K562 (cell line): ENCODE measurements around the gene HSD11B1. TPM values are rescaled to one million over a fixed set of nuclear protein-coding genes. Genes with fewer than 3 reads are reported as not detected.

ENCODE experiments used
- ATAC-seq: fragments of 200-7000 bp; cut with Tn5 transposase; 3 replicates; pipeline ENCODE4 v1.9.1; 2020; ENCODE audit warnings: moderate library complexity
- BruUV-seq: library from RNA; stranded (reverse); fragments of 400-500 nt; replicated peaks from 2 replicates; lab custom pipeline; 2021; lab: Mats Ljungman, UMichigan
- CTCF ChIA-PET: fragments of 300-600 bp; formaldehyde crosslinking; extraction: SDS; loops from one replicate; lab custom pipeline; 2021; ENCODE audit warnings: low intra/inter-chr PET ratio; lab: Yijun Ruan, JAX
- POLR2A ChIA-PET: fragments of 300-600, 350-650 bp; sonication (Branson Sonifier 250); formaldehyde crosslinking; extraction: SDS; loops from one replicate; lab custom pipeline; 2021; ENCODE audit warnings: antibody characterized with exemption, inconsistent platforms; lab: Yijun Ruan, JAX
- DNase-seq, 4 experiments: peaks; one replicate each; pipeline versions ENCODE4 v3.0.0 to v3.0.0-alpha.2; 2011 to 2018; ENCODE audit warnings: low spot score in 3 of 4, mixed read lengths in 3 of 4; ENCODE audit errors: extremely low read depth in 1 of 4
- FAIRE-seq: peaks from 2 replicates; lab custom pipeline; 2011; peaks lifted over from hg19 to GRCh38; lab: Jason Lieb, UNC
- H2AFZ ChIP-seq: 2 replicates; pipeline ENCODE4 v1.6.0; 2011; ENCODE audit warnings: low read depth, low read length, control low read depth, inconsistent platforms
- H3K27ac ChIP-seq: fragments of 200-600 bp; 3 replicates; pipeline ENCODE4 v1.8.0; 2011; ENCODE audit warnings: low read depth, mild to moderate bottlenecking, control low read depth, inconsistent platforms, low read length, moderate library complexity, mixed read lengths; ENCODE audit errors: extremely low read depth
- H3K27me3 ChIP-seq, 2 experiments: fragments of 300-600 bp in 1 of 2; 2 replicates in 1 of 2; 3 replicates in 1 of 2; pipeline versions ENCODE4 v1.6.0 to v1.8.0; 2011; ENCODE audit warnings: inconsistent platforms in 2 of 2, low read length in 2 of 2, mild to moderate bottlenecking in 1 of 2, mixed read lengths in 1 of 2, moderate library complexity in 1 of 2; ENCODE audit not compliant: control insufficient read depth in 2 of 2, insufficient read depth in 2 of 2
- H3K36me3 ChIP-seq: fragments of 300-600 bp; 3 replicates; pipeline ENCODE4 v1.8.0; 2011; ENCODE audit warnings: mild to moderate bottlenecking, low read length, inconsistent platforms; ENCODE audit not compliant: control insufficient read depth, insufficient read depth
- H3K4me1 ChIP-seq, 2 experiments: fragments of 200-600 bp in 1 of 2; replicated peaks in 1 of 2; 2 replicates in 1 of 2; 3 replicates in 1 of 2; pipeline versions ENCODE4 v1.5.1 to v1.8.0; 2011; ENCODE audit warnings: inconsistent platforms in 2 of 2, low read length in 2 of 2, mild to moderate bottlenecking in 1 of 2, mixed read lengths in 1 of 2, moderate library complexity in 1 of 2; ENCODE audit not compliant: control insufficient read depth in 2 of 2, insufficient read depth in 2 of 2
- H3K4me2 ChIP-seq: 2 replicates; pipeline ENCODE4 v1.6.1; 2011; ENCODE audit warnings: low read length, control low read depth, inconsistent platforms, mixed read lengths; ENCODE audit not compliant: insufficient read depth
- H3K4me3 ChIP-seq: fragments of 200-600 bp; sonication (generic), shearing (Covaris generic); 2 replicates; pipeline ENCODE4 v1.5.1; 2016; ENCODE audit warnings: control low read depth, inconsistent platforms
- H3K79me2 ChIP-seq: fragments of 200-600 bp; 3 replicates; pipeline ENCODE4 v1.8.0; 2011; ENCODE audit warnings: low read length, inconsistent platforms; ENCODE audit not compliant: control insufficient read depth, insufficient read depth
- H3K9ac ChIP-seq, 2 experiments: 2 replicates each; pipeline versions ENCODE4 v1.6.0 to v1.6.1; 2011; ENCODE audit warnings: low read depth in 2 of 2, low read length in 2 of 2, control low read depth in 1 of 2, inconsistent platforms in 1 of 2, mild to moderate bottlenecking in 1 of 2, mixed read lengths in 1 of 2; ENCODE audit not compliant: insufficient read depth in 1 of 2
- H3K9me1 ChIP-seq: one replicate; pipeline ENCODE4 v1.6.0; 2011; ENCODE audit warnings: inconsistent platforms, mild to moderate bottlenecking, low read length, moderate library complexity; ENCODE audit not compliant: control insufficient read depth, insufficient read depth
- H3K9me3 ChIP-seq: replicated peaks from 2 replicates; pipeline ENCODE4 v1.5.1; 2011; ENCODE audit warnings: low read depth, low read length, inconsistent platforms; ENCODE audit not compliant: control insufficient read depth, insufficient read depth
- H4K20me1 ChIP-seq: replicated peaks from 2 replicates; pipeline ENCODE4 v1.6.1; 2011; ENCODE audit warnings: low read length, inconsistent platforms, mixed read lengths; ENCODE audit not compliant: control insufficient read depth, insufficient read depth
- FOXJ2 ChIP-seq: fragments of 200-800 bp; sonication (Bioruptor generic); IDR thresholded peaks from 2 replicates; pipeline ENCODE4 v1.6.1; 2016; ENCODE audit warnings: missing genetic modification characterization, missing compliant biosample characterization
- MAFG ChIP-seq: fragments of 450-650 bp; conservative IDR thresholded peaks from 2 replicates; pipeline ENCODE4 v1.6.1; 2016; ENCODE audit warnings: missing genetic modification characterization, missing compliant biosample characterization
- NCOA4 ChIP-seq: fragments of 450-650 bp; IDR thresholded peaks from 2 replicates; pipeline ENCODE4 v1.6.1; 2018; ENCODE audit warnings: mild to moderate bottlenecking; ENCODE audit not compliant: partially characterized antibody
- PATZ1 ChIP-seq: fragments of 250-450 bp; sonication (Bioruptor Pico); IDR thresholded peaks from 2 replicates; pipeline ENCODE4 v1.5.0; 2020; ENCODE audit warnings: mild to moderate bottlenecking, borderline replicate concordance
- SRF ChIP-seq, 2 experiments: fragments of 250-450, 450-650 bp in 1 of 2; sonication (Bioruptor Pico) in 1 of 2; sonication (generic) in 1 of 2; formaldehyde crosslinking; IDR thresholded peaks; 2 replicates each; pipeline versions ENCODE4 v1.5.0 to v1.5.1; 2020 to 2022; ENCODE audit warnings: mild to moderate bottlenecking in 1 of 2, missing genetic modification reagents in 1 of 2
- ZNF696 ChIP-seq: fragments of 250-450 bp; sonication (Bioruptor Pico); conservative IDR thresholded peaks from 2 replicates; pipeline ENCODE4 v1.4.0; 2020; ENCODE audit warnings: mild to moderate bottlenecking, moderate library complexity
- WGBS: fragments of 100-300 bp; shearing (Covaris generic); methylation state at CpG from one replicate; pipeline ENCODE4 v1.1.6; 2016; ENCODE audit warnings: low coverage, mixed read lengths; ENCODE audit not compliant: insufficient coverage; ENCODE audit errors: missing lambda C conversion rate; 5-methylcytosine and 5-hydroxymethylcytosine counted together
- in situ Hi-C: fragments of 300-500 bp; cut with MboI; formaldehyde crosslinking; loops from 4 replicates; pipeline ENCODE4 v1.15.0; 2018; ENCODE audit warnings: inconsistent platforms, mixed read lengths
- intact Hi-C: fragments of 100-400 bp; cut with micrococcal nuclease; formaldehyde crosslinking; loops from 2 replicates; pipeline ENCODE4 v1.14.2; 2022
- polyA plus RNA-seq, 8 experiments: library from polyadenylated mRNA; depleted of rRNA in 4 of 8; stranded (reverse) in 5 of 8; unstranded in 3 of 8; fragments of >200 nt; fragmentation: Nextera tagmentation in 2 of 8; fragmentation: Illumina TruSeq in 1 of 8; extraction: Ambion mirVana in 2 of 8; extraction: Trizol in 1 of 8; gene quantifications; 2 replicates each; pipeline versions ENCODE4 v1.2.1 to v1.2.3, GENCODE V29; 2011 to 2014; ENCODE audit warnings: inconsistent platforms in 1 of 8, missing spikeins in 1 of 8
- total RNA-seq, 7 experiments: library from RNA; depleted of rRNA in 6 of 7; stranded (reverse); fragments of >200 nt in 6 of 7; fragmentation: Illumina TruSeq in 2 of 7; extraction: Trizol in 2 of 7; gene quantifications; 2 replicates each; pipeline versions ENCODE4 v1.2.1 to v1.2.3, GENCODE V29; 2011 to 2021; ENCODE audit warnings: low replicate concordance in 1 of 7

HSD11B1 gene
- total and polyA plus RNA-seq, 9 of the 15 experiments (the other 6 are each of a cell fraction or from before 2014, with no cell fraction given), result 0.04 to 0.16 TPM; not detected in 7

- no peaks in the 10 kb centered on the region for H3K36me3 ChIP-seq
- H3K4me1 ChIP-seq, result no peaks in the 10 kb centered on the region; a peak in 1 of 5 replicates
- H2AFZ ChIP-seq, result no peak overlapping the region
- WGBS, result 24% methylated on average over 4 of the region's 4 CpGs
- DNase-seq, result no peak
- TF ChIP-seq FOXJ2 (no peak), MAFG (peak; percentile 44)
- in situ Hi-C loops (no loop called here), intact Hi-C loops (no loop called here)
- FAIRE-seq, result peak; percentile 42
- no peak overlapping the region for H3K27ac ChIP-seq
- H4K20me1 ChIP-seq, result no peaks in the 10 kb centered on the region
- no TSS peak for BruUV-seq
- no peak overlapping the region for H3K4me2 ChIP-seq
- H3K4me3 ChIP-seq, result no peak overlapping the region
- ATAC-seq, result no peak
- H3K9ac ChIP-seq, result no peak overlapping the region
- H3K9me1 ChIP-seq, result no peaks in the 10 kb centered on the region
- ChIA-PET CTCF (no interaction called here), POLR2A (interaction anchor here (0.9 kb wide), 1 partner anchor 45 kb away, joined by 3 read pairs; the partner anchor contains the start of gene G0S2)
- peaks cover 0 to 5% of the 10 kb centered on the region in 2 experiments; a peak in 3 of 5 replicates for H3K27me3 ChIP-seq
- H3K79me2 ChIP-seq, result no peaks in the 10 kb centered on the region
- no peaks in the 10 kb centered on the region for H3K9me3 ChIP-seq
Observed at GRCh38 chr1:209720326-209720725, 15.7 kb downstream of the HSD11B1 start.

- ChIA-PET CTCF (no interaction called here), POLR2A (interaction anchor here (0.9 kb wide), 1 partner anchor 46 kb away, joined by 3 read pairs; the partner anchor contains the start of gene G0S2)
- Histone ChIP-seq H3K4me2 (no peak overlapping the region), H2AFZ (no peak overlapping the region), H4K20me1 (no peaks in the 10 kb centered on the region), H3K4me3 (no peak overlapping the region), H3K36me3 (no peaks in the 10 kb centered on the region), H3K9me3 (no peaks in the 10 kb centered on the region), H3K9ac (no peak overlapping the region), H3K9me1 (no peaks in the 10 kb centered on the region), H3K27ac (no peak overlapping the region), H3K79me2 (no peaks in the 10 kb centered on the region), H3K4me1 (no peaks in the 10 kb centered on the region; a peak in 1 of 5 replicates), H3K27me3 (peaks cover 0 to 5% of the 10 kb centered on the region in 2 experiments; a peak in 3 of 5 replicates)
- intact Hi-C loops, result no loop called here
- DNase-seq (no peak), FAIRE-seq (no peak), ATAC-seq (no peak)
- in situ Hi-C loops, result no loop called here
- WGBS, result 0% methylated on average over 2 of the region's 2 CpGs
- no TSS peak for BruUV-seq
- no peak for TF ChIP-seq PATZ1 (CRISPR knock-in tag)
- no peak for TF ChIP-seq SRF (CRISPR knock-in tag; IDR thresholded peaks at IDR 0.05)
- no peak for TF ChIP-seq NCOA4
- TF ChIP-seq ZNF696, result no peak
Observed at GRCh38 chr1:209720826-209721225, 16.2 kb downstream of the HSD11B1 start.
